Measurements from ENCODE around the gene SLC43A2.

GRCh38 chr17:1568950-1569810 is 59.5 kb downstream of the SLC43A2 start:
- no peak for TF ChIP-seq POLR2AphosphoS5 (IDR thresholded peaks at IDR 0.05; ENCODE audit: low read depth, low read length)
- no peak for TF ChIP-seq POLR2A (IDR thresholded peaks at IDR 0.05; ENCODE audit: low read depth, low read length)
- no peak for TF ChIP-seq TAF1 (IDR thresholded peaks at IDR 0.05; ENCODE audit: borderline replicate concordance, low read depth, low read length)
